ENCODE measurements around the gene LRP8.

The LRP8 gene

GRCh38 chr1:53327182-53327913 lies 522 bp downstream of the LRP8 start:
- Histone ChIP-seq H3K4me1 (ENCODE audit: low read depth, poor library complexity, severe bottlenecking) (peaks cover 22% of the 10 kb centered on the region), H2AFZ (ENCODE audit: low read depth) (peak overlapping the region; percentile 36), H4K20me1 (ENCODE audit: insufficient read depth) (no peaks in the 10 kb centered on the region)

DNA sequence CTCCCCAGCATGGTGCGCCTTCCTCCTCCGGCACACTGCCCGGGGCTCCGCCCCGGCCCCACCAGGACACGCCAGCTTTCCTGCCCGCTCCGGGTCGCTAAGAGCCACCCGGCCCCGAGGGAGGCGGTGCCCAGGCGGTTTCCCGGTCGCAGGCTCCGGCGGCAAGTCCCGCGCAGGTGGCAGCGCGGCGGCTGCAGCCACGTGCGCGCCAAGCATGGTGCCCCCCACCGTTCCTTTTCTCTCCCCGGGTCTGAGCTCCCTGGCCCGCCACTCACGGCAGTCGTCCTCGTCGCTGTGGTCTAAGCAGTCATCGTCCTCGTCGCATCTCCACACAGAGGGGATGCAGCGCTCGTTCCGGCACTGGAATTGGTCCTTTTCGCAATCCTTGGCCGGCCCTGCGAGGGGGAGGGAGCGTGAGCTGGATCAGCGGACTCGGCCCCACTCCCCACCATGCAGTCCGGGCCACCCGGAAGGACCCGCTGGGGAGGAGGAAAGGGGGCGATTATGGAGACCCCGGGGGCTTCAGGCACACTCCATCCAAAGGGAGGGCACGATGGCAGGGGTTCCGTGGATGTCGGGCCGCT lies 1.2 kb downstream of the LRP8 start:
- TF ChIP-seq CTCF (conservative IDR thresholded peaks at IDR 0.05; ENCODE audit: low read depth, low read length) = no peak

More at GRCh38 chr1:53327182-53327913, 522 bp downstream of the LRP8 start:
- Histone ChIP-seq H3K79me2 (ENCODE audit: insufficient read depth, low read depth) (peaks cover 47% of the 10 kb centered on the region), H3K4me3 (IDR thresholded peaks at IDR 0.05; ENCODE audit: insufficient read depth, low read depth, low read length) (peak overlapping the region; percentile 50), H3K36me3 (ENCODE audit: insufficient read depth) (peaks cover 11% of the 10 kb centered on the region; the same call in 1 of the 2 replicates), H3K9ac (peak overlapping the region; percentile 99), H3K27me3 (ENCODE audit: insufficient read depth, low read depth) (no peaks in the 10 kb centered on the region), H3K27ac (peak overlapping the region; percentile 99), H3K4me2 (peak overlapping the region; percentile 92)
- no peak for TF ChIP-seq CTCF (conservative IDR thresholded peaks at IDR 0.05; ENCODE audit: low read depth, low read length)

DNA sequence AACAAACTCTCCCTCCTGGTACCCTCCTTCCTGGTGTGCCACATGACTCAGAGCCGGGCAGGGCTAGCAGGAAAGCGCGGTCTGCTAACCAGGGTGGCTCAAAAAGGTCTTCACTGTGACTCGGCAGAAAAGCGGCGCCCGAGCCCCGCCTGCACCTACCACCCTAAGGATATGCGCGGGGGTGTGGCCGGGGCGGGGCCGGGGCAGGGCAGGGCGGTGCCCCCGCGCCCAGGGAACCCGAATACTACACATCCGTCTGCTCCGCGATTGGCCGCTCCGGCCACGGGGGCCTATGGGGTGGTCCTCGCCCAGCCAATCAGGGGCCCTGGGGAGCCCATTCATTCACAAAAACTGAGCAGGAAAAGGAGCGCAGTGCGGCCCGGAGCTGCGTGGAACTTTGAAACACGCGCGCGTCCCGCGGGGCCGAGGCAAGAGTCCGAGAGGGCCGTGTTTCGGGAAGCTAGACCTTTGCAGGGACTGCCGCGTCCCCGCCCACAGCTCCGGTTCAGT lies 1.7 kb downstream of the LRP8 start:
- Histone ChIP-seq H3K79me2 (ENCODE audit: insufficient read depth, low read depth) (peaks cover 59% of the 10 kb centered on the region), H3K4me3 (IDR thresholded peaks at IDR 0.05; ENCODE audit: insufficient read depth, low read depth, low read length) (peak overlapping the region; percentile 50), H3K9ac (peak overlapping the region; percentile 99)

More for the DNA sequence above, 1.2 kb downstream of the LRP8 start:
- H3K27me3 ChIP-seq (ENCODE audit: insufficient read depth, low read depth) = no peaks in the 10 kb centered on the region
- H3K4me2 ChIP-seq = peak overlapping the region; percentile 92
- peak overlapping the region; percentile 99 for H3K9ac ChIP-seq
- peak overlapping the region; percentile 99 for H3K27ac ChIP-seq
- H3K4me3 ChIP-seq (IDR thresholded peaks at IDR 0.05; ENCODE audit: insufficient read depth, low read depth, low read length) = peak overlapping the region; percentile 50
- peaks cover 54% of the 10 kb centered on the region for H3K79me2 ChIP-seq (ENCODE audit: insufficient read depth, low read depth)
- peak overlapping the region; percentile 36 for H2AFZ ChIP-seq (ENCODE audit: low read depth)
- H4K20me1 ChIP-seq (ENCODE audit: insufficient read depth) = no peaks in the 10 kb centered on the region
- peaks cover 11% of the 10 kb centered on the region; the same call in 1 of the 2 replicates for H3K36me3 ChIP-seq (ENCODE audit: insufficient read depth)
- H3K4me1 ChIP-seq (ENCODE audit: low read depth, poor library complexity, severe bottlenecking) = peaks cover 22% of the 10 kb centered on the region

More for the DNA sequence above, 1.7 kb downstream of the LRP8 start:
- H3K36me3 ChIP-seq (ENCODE audit: insufficient read depth) = peaks cover 11% of the 10 kb centered on the region; the same call in 1 of the 2 replicates
- no peak for TF ChIP-seq CTCF (conservative IDR thresholded peaks at IDR 0.05; ENCODE audit: low read depth, low read length)
- no peaks in the 10 kb centered on the region for H4K20me1 ChIP-seq (ENCODE audit: insufficient read depth)
- peak overlapping the region; percentile 99 for H3K27ac ChIP-seq
- H3K27me3 ChIP-seq (ENCODE audit: insufficient read depth, low read depth) = no peaks in the 10 kb centered on the region
- peak overlapping the region; percentile 92 for H3K4me2 ChIP-seq
- peaks cover 22% of the 10 kb centered on the region for H3K4me1 ChIP-seq (ENCODE audit: low read depth, poor library complexity, severe bottlenecking)
- H2AFZ ChIP-seq (ENCODE audit: low read depth) = peak overlapping the region; percentile 37

Data from KMS-11 (cell line).